BLaER1 treated with 17β-estradiol and CSF1 and Interleukin-3, amounts not matched to agents 10 nM and 100 nM (cell line): Measurements from ENCODE around the gene MAP4.

Experiments used
- H3K27ac ChIP-seq, 11 experiments: shearing (Covaris generic); formaldehyde crosslinking; 2 replicates each; pipeline ENCODE4 v1.8.1; 2022
- H3K27me3 ChIP-seq, 11 experiments: shearing (Covaris generic); formaldehyde crosslinking; 2 replicates each; pipeline ENCODE4 v1.8.1; 2022
- H3K36me3 ChIP-seq, 11 experiments: shearing (Covaris generic); formaldehyde crosslinking; 2 replicates each; pipeline ENCODE4 v1.8.1; 2022
- H3K4me1 ChIP-seq, 10 experiments: shearing (Covaris generic); formaldehyde crosslinking; 2 replicates each; pipeline ENCODE4 v1.8.1; 2022
- H3K4me2 ChIP-seq, 11 experiments: shearing (Covaris generic); formaldehyde crosslinking; 2 replicates each; pipeline ENCODE4 v1.8.1; 2022
- H3K4me3 ChIP-seq, 10 experiments: shearing (Covaris generic); formaldehyde crosslinking; 2 replicates each; pipeline ENCODE4 v1.8.1; 2022
- H3K9ac ChIP-seq, 11 experiments: shearing (Covaris generic); formaldehyde crosslinking; 2 replicates each; pipeline ENCODE4 v1.8.1; 2022
- H3K9me3 ChIP-seq, 11 experiments: shearing (Covaris generic); formaldehyde crosslinking; replicated peaks in 1 of 11; 2 replicates each; pipeline ENCODE4 v1.8.1; 2022
- H4K20me1 ChIP-seq, 11 experiments: shearing (Covaris generic); formaldehyde crosslinking; 2 replicates each; pipeline ENCODE4 v1.8.1; 2022
- Cebpa-rat ChIP-seq, 11 experiments: shearing (Covaris generic); IDR thresholded peaks; 2 replicates each; pipeline ENCODE4 v1.8.1; 2022

The MAP4 gene

DNA sequence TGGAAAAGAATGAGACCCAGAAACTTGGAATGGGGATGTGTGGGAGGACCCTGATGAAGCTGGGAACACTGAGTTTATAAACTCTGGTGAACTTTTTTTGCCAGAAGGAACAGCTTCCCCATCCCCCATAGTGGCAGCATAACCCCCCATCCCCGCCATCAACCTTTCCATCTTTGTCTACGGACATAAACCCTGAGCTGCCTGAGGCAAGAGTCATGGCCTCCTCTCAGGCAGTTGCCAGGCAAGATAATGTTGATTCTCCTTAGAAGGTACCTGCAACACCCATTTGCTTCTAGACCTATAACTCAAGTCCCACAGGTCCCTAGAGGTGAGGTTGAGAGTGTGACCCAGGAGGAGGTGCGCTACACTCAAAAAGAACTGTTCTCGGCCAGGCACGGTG is 11.5 kb downstream of the MAP4 start:
- peaks cover 0 to 13% (median 0%) of the 10 kb centered on the region in 10 experiments; a peak in 5 of 20 replicates for H3K4me1 ChIP-seq
- no peak overlapping the region for H3K4me3 ChIP-seq
- no peak overlapping the region for H3K4me2 ChIP-seq
- H3K9ac ChIP-seq, result no peak overlapping the region
- H3K27ac ChIP-seq, result no peak overlapping the region
- no peaks in the 10 kb centered on the region for H3K27me3 ChIP-seq
- TF ChIP-seq Cebpa-rat (IDR thresholded peaks at IDR 0.05), result no peak
- peaks cover 5 to 28% (median 17%) of the 10 kb centered on the region in 11 experiments; a peak in 18 of 22 replicates for H3K36me3 ChIP-seq
- H4K20me1 ChIP-seq, result peaks cover 9 to 98% (median 33%) of the 10 kb centered on the region in 11 experiments; a peak in 17 of 22 replicates
- peaks cover 0 to 18% (median 10%) of the 10 kb centered on the region in 11 experiments; a peak in 9 of 22 replicates for H3K9me3 ChIP-seq

DNA sequence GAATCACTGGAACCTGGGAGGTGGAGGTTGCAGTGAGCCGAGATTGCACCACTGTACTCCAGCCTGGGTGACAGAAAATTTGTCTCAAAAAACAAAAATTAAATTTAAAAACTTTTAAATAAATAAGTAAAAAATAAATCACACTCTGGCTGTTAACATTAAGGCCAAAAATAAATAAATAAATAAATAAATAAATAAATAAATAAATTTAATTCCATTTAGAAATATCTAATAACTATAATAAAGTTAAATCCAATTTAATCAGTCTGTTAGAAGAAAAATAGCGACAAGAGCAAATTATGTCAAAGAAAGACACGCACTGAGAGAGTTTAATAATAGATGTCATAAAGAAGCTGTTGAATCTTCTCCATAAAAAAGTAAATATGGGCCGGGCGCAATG is 13.4 kb downstream of the MAP4 start:
- Histone ChIP-seq H3K4me3 (no peak overlapping the region), H3K9me3 (no peaks in the 10 kb centered on the region), H3K27me3 (no peaks in the 10 kb centered on the region), H3K36me3 (peaks cover 0 to 29% (median 10%) of the 10 kb centered on the region in 11 experiments; a peak in 12 of 22 replicates), H3K4me2 (no peak overlapping the region), H4K20me1 (peaks cover 16 to 100% (median 37%) of the 10 kb centered on the region in 11 experiments; a peak in 17 of 22 replicates), H3K9ac (no peak overlapping the region), H3K4me1 (peaks cover 0 to 6% (median 0%) of the 10 kb centered on the region in 10 experiments; a peak in 3 of 20 replicates), H3K27ac (no peak overlapping the region)
- no peak for TF ChIP-seq Cebpa-rat (IDR thresholded peaks at IDR 0.05)

DNA sequence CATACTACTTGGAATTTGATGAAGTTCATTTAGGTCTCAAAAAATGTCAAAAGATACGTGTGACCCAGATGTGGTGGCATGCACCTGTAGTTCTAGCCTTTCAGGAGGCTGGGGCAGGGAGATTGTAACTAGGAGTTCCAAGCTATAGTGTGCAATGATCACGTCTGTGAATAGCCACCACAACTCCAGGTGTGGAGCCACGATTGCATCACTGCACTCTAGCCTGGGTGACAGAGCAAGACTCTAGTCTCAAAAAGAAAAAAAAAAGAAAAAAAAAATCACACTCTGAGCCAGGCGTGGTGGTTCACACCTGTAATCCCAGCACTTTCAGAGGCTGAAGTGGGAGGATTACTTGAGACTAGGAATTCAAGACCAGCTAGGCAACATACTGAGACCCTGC is 14.2 kb downstream of the MAP4 start:
- Histone ChIP-seq H3K27ac (no peak overlapping the region), H3K27me3 (no peaks in the 10 kb centered on the region), H3K4me3 (no peak overlapping the region), H3K9ac (no peak overlapping the region), H4K20me1 (peaks cover 16 to 98% (median 37%) of the 10 kb centered on the region in 11 experiments; a peak in 17 of 22 replicates), H3K4me1 (peaks cover 0 to 8% (median 0%) of the 10 kb centered on the region in 10 experiments; a peak in 5 of 20 replicates), H3K9me3 (no peaks in the 10 kb centered on the region), H3K36me3 (peaks cover 0 to 27% (median 10%) of the 10 kb centered on the region in 11 experiments; a peak in 10 of 22 replicates), H3K4me2 (no peak overlapping the region)
- no peak for TF ChIP-seq Cebpa-rat (IDR thresholded peaks at IDR 0.05)

DNA sequence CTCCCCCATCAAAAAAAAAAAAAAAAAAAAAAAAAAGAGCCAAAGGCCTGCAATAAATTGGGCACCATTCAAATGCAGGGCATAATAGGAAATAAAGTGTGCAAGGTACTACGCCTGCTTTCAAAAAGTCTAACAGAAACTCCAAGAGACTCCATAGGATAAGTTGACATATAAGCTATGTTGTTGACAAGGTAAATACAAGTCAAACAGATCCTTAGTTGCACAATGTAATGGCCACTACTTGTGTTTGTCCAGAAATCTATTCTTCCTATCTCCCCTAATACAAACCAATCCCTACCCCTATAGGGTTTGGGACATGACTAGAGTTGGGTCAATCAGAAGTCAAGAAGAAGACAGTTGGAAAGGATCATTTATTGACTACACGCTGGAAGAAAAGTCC is 16.0 kb downstream of the MAP4 start:
- peaks cover 13 to 98% (median 24%) of the 10 kb centered on the region in 11 experiments; a peak in 15 of 22 replicates for H4K20me1 ChIP-seq
- no peak overlapping the region for H3K4me2 ChIP-seq
- no peak overlapping the region for H3K27ac ChIP-seq

DNA sequence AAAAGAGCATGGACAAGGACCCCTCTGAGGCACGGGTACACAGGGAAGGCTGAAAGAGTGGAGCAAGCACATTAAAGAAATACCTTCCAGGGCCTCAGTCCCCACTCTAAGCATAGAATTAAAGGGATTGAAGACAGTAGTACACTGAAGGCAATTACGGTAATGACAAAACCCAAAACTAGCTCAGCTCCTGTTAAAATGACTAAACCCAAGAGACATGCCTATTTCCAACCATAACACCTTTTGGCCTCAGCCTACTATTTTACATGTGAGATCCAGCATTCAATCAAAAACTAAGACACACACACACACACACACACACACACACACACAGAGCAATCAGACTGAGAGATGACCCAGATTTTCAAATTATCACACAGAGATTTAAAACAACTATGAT is 19.8 kb downstream of the MAP4 start:
- Histone ChIP-seq H3K4me3 (no peak overlapping the region), H4K20me1 (peaks cover 0 to 100% (median 18%) of the 10 kb centered on the region in 11 experiments; a peak in 12 of 22 replicates)

More for the DNA sequence above, 16.0 kb downstream of the MAP4 start:
- TF ChIP-seq Cebpa-rat (IDR thresholded peaks at IDR 0.05), result no peak
- Histone ChIP-seq H3K9ac (no peak overlapping the region), H3K27me3 (no peaks in the 10 kb centered on the region), H3K4me1 (peaks cover 0 to 11% (median 0%) of the 10 kb centered on the region in 10 experiments; a peak in 5 of 20 replicates), H3K9me3 (no peaks in the 10 kb centered on the region), H3K4me3 (no peak overlapping the region), H3K36me3 (peaks cover 15 to 40% (median 22%) of the 10 kb centered on the region in 11 experiments; a peak in 21 of 22 replicates)

DNA sequence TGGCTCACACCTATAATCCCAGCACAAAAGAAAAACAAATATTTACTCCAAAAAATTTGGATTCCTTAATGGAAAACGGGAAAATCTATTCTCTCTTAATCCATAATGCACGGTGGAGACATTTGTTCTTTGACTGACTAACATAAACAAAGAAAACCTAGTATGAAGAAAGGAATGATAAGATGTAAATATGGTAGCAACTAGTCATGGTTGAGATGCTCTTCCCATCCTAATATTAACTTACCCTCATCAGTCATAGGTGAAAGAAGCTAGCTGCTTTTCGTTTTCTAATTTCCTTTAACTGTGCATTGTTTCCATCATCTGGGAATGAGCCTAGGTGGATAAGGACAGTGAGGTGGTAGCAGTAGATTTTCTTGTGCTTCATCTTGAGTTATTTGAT is 22.0 kb downstream of the MAP4 start:
- Histone ChIP-seq H3K4me1 (peaks cover 0 to 11% (median 0%) of the 10 kb centered on the region in 10 experiments; a peak in 2 of 20 replicates), H3K9ac (no peak overlapping the region), H3K27ac (no peak overlapping the region), H3K4me2 (no peak overlapping the region), H3K4me3 (no peak overlapping the region), H3K9me3 (no peaks in the 10 kb centered on the region), H4K20me1 (peaks cover 6 to 100% (median 23%) of the 10 kb centered on the region in 11 experiments; a peak in 15 of 22 replicates), H3K36me3 (peaks cover 49 to 82% (median 59%) of the 10 kb centered on the region in 11 experiments), H3K27me3 (no peaks in the 10 kb centered on the region)
- no peak for TF ChIP-seq Cebpa-rat (IDR thresholded peaks at IDR 0.05)

More for the DNA sequence above, 19.8 kb downstream of the MAP4 start:
- no peak for TF ChIP-seq Cebpa-rat (IDR thresholded peaks at IDR 0.05)
- H3K36me3 ChIP-seq, result peaks cover 41 to 77% (median 57%) of the 10 kb centered on the region in 11 experiments
- no peak overlapping the region for H3K4me2 ChIP-seq
- H3K27ac ChIP-seq, result no peak overlapping the region
- H3K9me3 ChIP-seq, result no peaks in the 10 kb centered on the region
- H3K9ac ChIP-seq, result no peak overlapping the region
- H3K4me1 ChIP-seq, result peaks cover 0 to 11% (median 0%) of the 10 kb centered on the region in 10 experiments; a peak in 2 of 20 replicates
- no peaks in the 10 kb centered on the region for H3K27me3 ChIP-seq

DNA sequence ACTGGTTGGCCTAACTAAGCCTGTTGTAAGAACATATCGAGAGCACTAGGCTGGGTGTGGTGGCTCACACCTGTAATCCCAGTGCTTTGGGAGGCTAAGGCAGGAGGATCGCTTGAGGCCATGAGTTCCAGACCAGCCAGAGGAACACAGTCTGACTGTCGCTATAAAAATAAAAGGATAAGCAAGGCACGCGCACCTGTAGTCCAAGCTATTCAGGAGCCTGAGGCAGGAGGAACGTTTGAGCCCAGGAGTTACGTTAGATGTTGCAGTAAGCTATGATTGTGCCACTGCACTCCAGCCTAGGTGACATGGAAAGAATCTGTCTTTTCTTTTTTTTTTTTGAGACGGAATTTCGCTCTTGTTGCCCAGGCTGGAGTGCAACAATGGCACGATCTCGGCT is 24.9 kb downstream of the MAP4 start:
- peaks cover 5 to 97% (median 24%) of the 10 kb centered on the region in 11 experiments; a peak in 16 of 22 replicates for H4K20me1 ChIP-seq

DNA sequence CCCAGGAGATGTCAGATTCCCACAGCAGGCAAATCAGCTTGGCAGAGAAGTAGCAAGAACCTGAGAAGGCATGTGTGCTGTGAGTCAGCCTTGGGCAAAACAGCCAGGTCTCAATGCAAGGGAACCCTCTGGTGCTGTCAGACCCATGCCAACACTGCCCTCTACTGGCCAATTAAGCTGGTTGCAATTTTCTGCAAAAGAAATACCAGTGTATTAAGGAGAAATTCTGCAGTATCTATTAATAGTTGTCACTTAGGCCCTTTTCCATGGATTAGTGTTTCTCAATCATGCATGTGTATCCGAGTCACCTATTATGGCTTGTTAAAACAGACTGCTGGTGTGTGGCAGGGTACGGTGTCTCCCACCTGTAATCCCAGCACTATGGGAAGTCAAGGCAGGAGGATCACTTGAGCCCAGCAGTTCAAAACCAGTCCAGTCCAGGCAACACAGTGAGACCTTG is 26.2 kb downstream of the MAP4 start:
- Histone ChIP-seq H3K9me3 (no peaks in the 10 kb centered on the region), H3K27me3 (no peaks in the 10 kb centered on the region), H3K36me3 (peaks cover 29 to 72% (median 47%) of the 10 kb centered on the region in 11 experiments), H3K4me3 (no peak overlapping the region), H3K27ac (no peak overlapping the region), H3K4me1 (peaks cover 0 to 27% (median 0%) of the 10 kb centered on the region in 10 experiments; a peak in 7 of 20 replicates), H3K4me2 (no peak overlapping the region), H4K20me1 (peaks cover 5 to 97% (median 24%) of the 10 kb centered on the region in 11 experiments; a peak in 14 of 22 replicates), H3K9ac (no peak overlapping the region)
- no peak for TF ChIP-seq Cebpa-rat (IDR thresholded peaks at IDR 0.05)

More for the DNA sequence above, 24.9 kb downstream of the MAP4 start:
- H3K36me3 ChIP-seq, result peaks cover 42 to 81% (median 61%) of the 10 kb centered on the region in 11 experiments
- H3K9ac ChIP-seq, result no peak overlapping the region
- H3K9me3 ChIP-seq, result no peaks in the 10 kb centered on the region
- no peak overlapping the region for H3K4me3 ChIP-seq
- no peak overlapping the region for H3K4me2 ChIP-seq
- peaks cover 0 to 14% (median 0%) of the 10 kb centered on the region in 10 experiments; a peak in 4 of 20 replicates for H3K4me1 ChIP-seq
- TF ChIP-seq Cebpa-rat (IDR thresholded peaks at IDR 0.05), result no peak
- no peak overlapping the region for H3K27ac ChIP-seq
- no peaks in the 10 kb centered on the region for H3K27me3 ChIP-seq

DNA sequence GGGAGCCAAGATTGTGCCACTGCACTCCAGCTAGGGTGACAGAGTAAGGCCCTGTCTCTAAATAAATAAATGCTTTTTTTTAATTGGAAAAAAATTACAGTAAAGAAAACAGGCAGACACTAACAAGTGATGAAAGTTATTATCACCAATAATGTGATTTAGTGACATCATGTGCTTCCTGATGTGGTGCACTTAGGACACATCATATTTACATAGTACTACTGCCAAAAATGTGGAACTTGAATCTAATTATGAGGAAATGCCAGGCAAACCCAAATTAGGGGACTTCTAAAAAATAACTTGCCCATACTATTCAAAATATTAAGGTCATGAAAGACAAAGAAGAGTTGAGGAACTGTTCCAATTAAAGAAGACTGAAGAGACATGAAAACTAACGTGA is 30.8 kb downstream of the MAP4 start:
- no peaks in the 10 kb centered on the region for H3K27me3 ChIP-seq
- H3K4me1 ChIP-seq, result peaks cover 0 to 42% (median 0%) of the 10 kb centered on the region in 10 experiments; a peak in 7 of 20 replicates
- peaks cover 3 to 95% (median 32%) of the 10 kb centered on the region in 11 experiments; a peak in 15 of 22 replicates for H4K20me1 ChIP-seq
- peak overlapping the region in 3 of 11 experiments; percentile 2 to 76 (median 76); a peak in 5 of 22 replicates for H3K4me2 ChIP-seq
- H3K36me3 ChIP-seq, result peaks cover 3 to 34% (median 13%) of the 10 kb centered on the region in 11 experiments; a peak in 13 of 22 replicates
- no peak overlapping the region for H3K4me3 ChIP-seq
- H3K9me3 ChIP-seq, result no peaks in the 10 kb centered on the region
- TF ChIP-seq Cebpa-rat (IDR thresholded peaks at IDR 0.05), result no peak
- no peak overlapping the region for H3K9ac ChIP-seq
- peak overlapping the region in 2 of 11 experiments; percentile 1 to 20; a peak in 2 of 22 replicates for H3K27ac ChIP-seq
